Astrocyte (in vitro differentiated cells and primary cell): ENCODE data around the gene GDF2.

ENCODE experiments used
- EZH2 ChIP-seq: IDR thresholded peaks from 2 replicates; pipeline ENCODE4 v1.6.1; 2012; ENCODE audit warnings: mild to moderate bottlenecking, low read length, inconsistent platforms; ENCODE audit not compliant: insufficient read depth
- TF ChIP-seq, protein P1 (sequence below): IDR thresholded peaks from 2 replicates; pipeline ENCODE4 v1.5.1; 2011; ENCODE audit warnings: low read depth, mild to moderate bottlenecking, inconsistent platforms, low read length, moderate library complexity; ENCODE audit not compliant: insufficient read depth

GRCh38 chr10:47332371-47332770 is 10.1 kb downstream of the GDF2 start:
- TF ChIP-seq, protein P1, sequence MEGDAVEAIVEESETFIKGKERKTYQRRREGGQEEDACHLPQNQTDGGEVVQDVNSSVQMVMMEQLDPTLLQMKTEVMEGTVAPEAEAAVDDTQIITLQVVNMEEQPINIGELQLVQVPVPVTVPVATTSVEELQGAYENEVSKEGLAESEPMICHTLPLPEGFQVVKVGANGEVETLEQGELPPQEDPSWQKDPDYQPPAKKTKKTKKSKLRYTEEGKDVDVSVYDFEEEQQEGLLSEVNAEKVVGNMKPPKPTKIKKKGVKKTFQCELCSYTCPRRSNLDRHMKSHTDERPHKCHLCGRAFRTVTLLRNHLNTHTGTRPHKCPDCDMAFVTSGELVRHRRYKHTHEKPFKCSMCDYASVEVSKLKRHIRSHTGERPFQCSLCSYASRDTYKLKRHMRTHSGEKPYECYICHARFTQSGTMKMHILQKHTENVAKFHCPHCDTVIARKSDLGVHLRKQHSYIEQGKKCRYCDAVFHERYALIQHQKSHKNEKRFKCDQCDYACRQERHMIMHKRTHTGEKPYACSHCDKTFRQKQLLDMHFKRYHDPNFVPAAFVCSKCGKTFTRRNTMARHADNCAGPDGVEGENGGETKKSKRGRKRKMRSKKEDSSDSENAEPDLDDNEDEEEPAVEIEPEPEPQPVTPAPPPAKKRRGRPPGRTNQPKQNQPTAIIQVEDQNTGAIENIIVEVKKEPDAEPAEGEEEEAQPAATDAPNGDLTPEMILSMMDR: no peak
- TF ChIP-seq EZH2: no peak
